Tibial artery (tissue), 4 donors: Measurements from ENCODE around the gene PSENEN.

Experiments used
- DNase-seq, 2 donors: peaks; one replicate each; pipeline ENCODE4 v3.0.0-alpha.2; 2019
- H3K27ac ChIP-seq, 2 donors: fragments of 200-600 bp; sonication (generic) in 1 of 2; 1 replicate in 1 of 2; 2 replicates in 1 of 2; pipeline ENCODE4 v1.5.1; 2018 to 2019; ENCODE audit warnings: mild to moderate bottlenecking in 1 of 2
- H3K27me3 ChIP-seq, 2 donors: fragments of 200-600 bp; sonication (generic) in 1 of 2; one replicate each; pipeline versions ENCODE4 v1.5.1 to v1.6.0; 2016 to 2019
- H3K36me3 ChIP-seq, 3 donors: fragments of 200-600 bp; sonication (generic) in 2 of 3; one replicate each; pipeline ENCODE4 v1.5.1; 2016 to 2019; ENCODE audit warnings: mild to moderate bottlenecking in 2 of 3
- H3K4me1 ChIP-seq, 4 donors: fragments of 200-600 bp; sonication (generic) in 2 of 4; 1 replicate in 3 of 4; 2 replicates in 1 of 4; pipeline ENCODE4 v1.5.1; 2016 to 2019
- H3K4me3 ChIP-seq, 2 donors: fragments of 200-600 bp; sonication (generic) in 1 of 2; 1 replicate in 1 of 2; 2 replicates in 1 of 2; pipeline ENCODE4 v1.5.1; 2018 to 2019; ENCODE audit warnings: mild to moderate bottlenecking in 2 of 2
- H3K9me3 ChIP-seq, 3 donors: fragments of 200-600 bp; sonication (generic) in 1 of 3; one replicate each; pipeline ENCODE4 v1.5.1; 2016 to 2019
- CTCF ChIP-seq, 2 experiments: fragments of 200-600 bp in 1 of 2; fragments of 450-650 bp in 1 of 2; IDR thresholded peaks; one replicate each; pipeline ENCODE4 v1.5.1; 2017 to 2019; ENCODE audit warnings: antibody characterized with exemption in 2 of 2, mild to moderate bottlenecking in 1 of 2, moderate library complexity in 1 of 2
- intact Hi-C: fragments of 100-400 bp; cut with DNase I; formaldehyde crosslinking; loops from one replicate; pipeline ENCODE4 v1.15.0; 2023; ENCODE audit warnings: low total_unique reads

PSENEN gene

GRCh38 chr19:35733180-35734125 lies 12.0 kb upstream of the PSENEN start:
- peaks cover 55 to 100% (median 98%) of the 10 kb centered on the region in 3 donors for H3K36me3 ChIP-seq
- no peaks in the 10 kb centered on the region for H3K9me3 ChIP-seq
- no peak for DNase-seq
- no peak for TF ChIP-seq CTCF (IDR thresholded peaks at IDR 0.05)
- no peak overlapping the region for H3K27ac ChIP-seq
- H3K27me3 ChIP-seq = no peaks in the 10 kb centered on the region
- H3K4me3 ChIP-seq = no peak overlapping the region
- intact Hi-C loops = no loop called here
- no peaks in the 10 kb centered on the region for H3K4me1 ChIP-seq

- Histone ChIP-seq H3K27ac (no peak overlapping the region), H3K4me1 (peaks cover 0 to 3% (median under 1%) of the 10 kb centered on the region in 4 donors), H3K36me3 (peaks cover 51 to 99% (median 95%) of the 10 kb centered on the region in 3 donors), H3K9me3 (no peaks in the 10 kb centered on the region), H3K4me3 (no peak overlapping the region), H3K27me3 (no peaks in the 10 kb centered on the region)
- DNase-seq = no peak
- TF ChIP-seq CTCF (IDR thresholded peaks at IDR 0.05) = no peak
- intact Hi-C loops = no loop called here
These were observed 11.2 kb upstream of the PSENEN start for GRCh38 chr19:35734273-35734672.

- no peak for TF ChIP-seq CTCF (IDR thresholded peaks at IDR 0.05)
- no peak for DNase-seq
- H3K4me3 ChIP-seq = no peak overlapping the region
- intact Hi-C loops = no loop called here
- no peaks in the 10 kb centered on the region for H3K27me3 ChIP-seq
- peaks cover 0 to 9% (median 7%) of the 10 kb centered on the region in 4 donors for H3K4me1 ChIP-seq
- H3K9me3 ChIP-seq = no peaks in the 10 kb centered on the region
- no peak overlapping the region for H3K27ac ChIP-seq
- H3K36me3 ChIP-seq = peaks cover 45 to 93% (median 89%) of the 10 kb centered on the region in 3 donors
These were observed 10.6 kb upstream of the PSENEN start for GRCh38 chr19:35734889-35735288.

GRCh38 chr19:35736913-35737886 lies 8.3 kb upstream of the PSENEN start:
- no peak for DNase-seq
- Histone ChIP-seq H3K36me3 (peaks cover 22 to 70% (median 66%) of the 10 kb centered on the region in 3 donors), H3K9me3 (no peaks in the 10 kb centered on the region), H3K27me3 (no peaks in the 10 kb centered on the region), H3K4me3 (no peak overlapping the region), H3K4me1 (peaks cover 0 to 23% (median 14%) of the 10 kb centered on the region in 4 donors), H3K27ac (no peak overlapping the region)
- intact Hi-C loops = no loop called here
- TF ChIP-seq CTCF (IDR thresholded peaks at IDR 0.05) = no peak

- Histone ChIP-seq H3K9me3 (no peaks in the 10 kb centered on the region), H3K36me3 (peaks cover 15 to 66% (median 55%) of the 10 kb centered on the region in 3 donors)
- no peak for TF ChIP-seq CTCF (IDR thresholded peaks at IDR 0.05)
These were observed 7.2 kb upstream of the PSENEN start for GRCh38 chr19:35738021-35738886.

More at GRCh38 chr19:35738021-35738886, 7.2 kb upstream of the PSENEN start:
- intact Hi-C loops = no loop called here
- Histone ChIP-seq H3K4me1 (peaks cover 0 to 23% (median 14%) of the 10 kb centered on the region in 4 donors), H3K27ac (no peak overlapping the region), H3K4me3 (no peak overlapping the region), H3K27me3 (no peaks in the 10 kb centered on the region)
- DNase-seq = no peak
